Left lobe of liver (tissue), 2 donors: ENCODE measurements around the gene CALCOCO2. TPM values are rescaled to one million over a fixed set of nuclear protein-coding genes. Genes with fewer than 3 reads are reported as not detected.
"Not testable (repeated sequence)": the region's sequence is repeated elsewhere in the genome, so short reads cannot be mapped to it uniquely, and the experiment has no call there.

Source experiments
- ATAC-seq: fragments of 200-7000 bp; cut with Tn5 transposase; one replicate; pipeline ENCODE4 v1.9.1; 2020; ENCODE audit warnings: mild to moderate bottlenecking, moderate library complexity
- DNase-seq: peaks from one replicate; pipeline ENCODE4 v3.0.0-alpha.2; 2020; ENCODE audit warnings: low spot score
- total RNA-seq: library from RNA; stranded (reverse); gene quantifications from one replicate; pipeline ENCODE4 v1.2.1, GENCODE V29; 2021
- donor health status: DM: no; HTN: no; CAD: no; lungs with moderate emphysema.
- donor health status: DM: no; HTN: yes; CAD: no.

The CALCOCO2 gene
- total RNA-seq, 1 donor from 2014 or later, result 66.8 TPM

GRCh38 chr17:48871551-48872351 is 40.9 kb downstream of the CALCOCO2 start:
- peak; percentile 87 for DNase-seq
- ATAC-seq, result peak; percentile 97

DNA sequence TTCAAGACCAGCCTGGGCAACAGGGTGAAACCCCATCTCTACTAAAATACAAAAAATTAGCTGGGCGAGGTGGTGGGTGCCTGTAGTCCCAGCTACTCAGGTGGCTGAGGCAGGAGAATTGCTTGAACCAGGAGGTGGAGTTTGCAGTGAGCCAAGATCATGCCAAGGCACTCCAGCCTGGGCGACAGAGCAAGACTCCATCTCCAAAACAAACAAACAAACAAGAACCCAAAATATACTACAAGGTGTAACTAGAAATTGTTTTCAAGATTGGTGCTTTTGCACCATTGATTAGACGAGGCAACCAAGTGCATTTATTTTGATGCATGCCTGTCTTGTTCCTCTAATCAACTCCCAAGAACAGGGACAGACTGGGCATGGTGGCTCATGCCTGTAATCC is 41.6 kb downstream of the CALCOCO2 start:
- not testable (repeated sequence) for ATAC-seq, DNase-seq

GRCh38 chr17:48873209-48873608 is 42.4 kb downstream of the CALCOCO2 start:
- DNase-seq, result no peak
- no peak for ATAC-seq

GRCh38 chr17:48873696-48874443 is 43.0 kb downstream of the CALCOCO2 start:
- DNase-seq (no peak), ATAC-seq (no peak)

- DNase-seq (peak; percentile 52), ATAC-seq (peak; percentile 97)
These were observed 48.4 kb downstream of the CALCOCO2 start for GRCh38 chr17:48878920-48879898.

GRCh38 chr17:48882272-48882671 is 51.4 kb downstream of the CALCOCO2 start:
- no peak for DNase-seq

DNA sequence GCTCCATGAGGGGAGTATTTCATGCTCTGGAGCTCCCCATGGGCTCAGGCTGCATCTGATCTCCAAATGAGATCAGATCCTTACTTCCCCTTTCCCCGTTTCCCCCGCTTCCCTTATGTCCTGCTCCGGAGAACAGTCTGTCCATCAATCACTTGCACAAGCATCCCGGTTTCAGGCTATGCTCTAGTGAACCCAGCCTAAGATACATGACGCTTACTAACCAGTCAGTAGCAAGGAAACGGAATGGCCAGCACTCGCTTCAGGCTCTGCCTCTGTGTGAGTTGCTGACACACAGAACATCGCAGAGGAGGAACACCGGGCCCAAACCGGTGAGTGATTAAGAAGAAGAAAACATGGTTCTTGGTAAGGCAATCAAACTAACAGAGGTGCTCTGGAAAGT is 52.3 kb downstream of the CALCOCO2 start:
- DNase-seq, result no peak
- ATAC-seq, result no peak

More at GRCh38 chr17:48882272-48882671, 51.4 kb downstream of the CALCOCO2 start:
- no peak for ATAC-seq

DNA sequence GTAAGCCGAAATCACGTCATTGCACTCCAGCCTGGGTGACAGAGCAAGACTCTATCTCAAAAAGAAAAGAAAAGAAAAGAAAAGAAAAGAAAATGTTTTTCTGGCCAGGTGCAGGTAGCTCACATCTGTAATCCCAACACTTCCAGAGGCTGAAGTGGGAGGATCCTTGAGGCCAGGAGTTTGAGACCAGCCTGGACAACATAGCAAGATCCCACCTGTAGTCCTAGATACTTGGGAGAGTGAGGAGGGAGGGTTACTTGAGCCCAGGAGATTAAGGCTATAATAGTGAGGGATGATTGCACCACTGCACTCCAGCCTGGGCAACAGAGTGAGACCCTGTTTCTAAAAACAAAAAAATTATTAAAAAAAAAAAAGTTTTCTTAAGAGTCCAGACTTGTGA is 59.3 kb downstream of the CALCOCO2 start:
- no peak for ATAC-seq
- DNase-seq, result no peak

DNA sequence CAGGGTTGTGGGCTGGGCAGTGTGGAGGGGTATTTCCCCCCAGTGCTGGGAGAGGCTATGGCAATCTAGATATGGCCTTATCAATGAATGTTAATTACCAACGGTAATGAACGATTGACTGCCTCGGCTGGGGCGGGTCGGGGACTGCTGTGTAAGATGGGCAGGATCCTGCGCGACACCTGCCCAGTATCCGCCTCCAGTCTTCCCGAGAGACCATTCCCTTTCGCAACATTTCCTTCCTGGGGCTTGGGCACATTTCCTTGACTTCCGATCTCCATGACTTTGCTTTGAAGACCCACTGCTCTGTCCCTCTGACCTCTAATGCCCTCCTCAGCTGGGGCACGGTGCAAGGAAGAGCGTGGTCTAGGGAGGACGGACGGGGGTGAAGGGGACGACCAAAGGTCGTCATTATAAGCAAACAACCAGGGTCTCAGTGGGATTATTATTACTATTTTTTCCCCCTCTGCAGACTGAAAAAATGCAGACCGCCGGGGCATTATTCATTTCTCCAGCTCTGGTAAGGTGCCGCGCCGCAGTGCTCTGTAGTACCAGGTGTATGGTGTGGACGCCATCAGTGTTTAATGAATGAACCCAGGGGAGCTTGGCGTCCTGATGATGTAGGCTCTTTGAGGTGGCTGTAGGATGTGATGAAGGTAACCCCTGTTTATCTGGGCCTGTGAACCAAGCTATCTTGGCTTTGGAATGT is 62.3 kb downstream of the CALCOCO2 start:
- ATAC-seq, result no peak
- no peak for DNase-seq

GRCh38 chr17:48893646-48894508 is 63.0 kb downstream of the CALCOCO2 start:
- no peak for DNase-seq
- no peak for ATAC-seq

DNA sequence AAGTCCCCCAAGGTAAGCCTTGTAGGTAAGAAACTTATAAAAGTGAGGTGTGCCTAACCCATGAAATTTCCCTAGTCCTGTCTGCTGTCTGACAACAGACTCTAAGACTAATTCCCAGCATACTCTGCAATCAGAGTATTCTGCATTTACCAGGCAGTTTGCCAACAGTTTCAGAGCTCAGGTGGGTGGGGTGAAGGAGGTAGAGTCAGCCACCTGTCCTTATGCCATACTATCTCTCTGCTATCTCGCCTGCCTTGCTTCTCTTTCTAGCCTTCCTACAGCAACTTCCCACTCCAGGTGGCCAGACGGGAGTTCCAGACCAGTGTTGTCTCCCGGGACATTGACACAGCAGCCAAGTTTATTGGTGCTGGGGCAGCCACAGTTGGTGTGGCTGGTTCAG is 64.1 kb downstream of the CALCOCO2 start:
- DNase-seq, result no peak
- no peak for ATAC-seq

- ATAC-seq (no peak), DNase-seq (no peak)
These were observed 70.4 kb downstream of the CALCOCO2 start for GRCh38 chr17:48901241-48901640.

DNA sequence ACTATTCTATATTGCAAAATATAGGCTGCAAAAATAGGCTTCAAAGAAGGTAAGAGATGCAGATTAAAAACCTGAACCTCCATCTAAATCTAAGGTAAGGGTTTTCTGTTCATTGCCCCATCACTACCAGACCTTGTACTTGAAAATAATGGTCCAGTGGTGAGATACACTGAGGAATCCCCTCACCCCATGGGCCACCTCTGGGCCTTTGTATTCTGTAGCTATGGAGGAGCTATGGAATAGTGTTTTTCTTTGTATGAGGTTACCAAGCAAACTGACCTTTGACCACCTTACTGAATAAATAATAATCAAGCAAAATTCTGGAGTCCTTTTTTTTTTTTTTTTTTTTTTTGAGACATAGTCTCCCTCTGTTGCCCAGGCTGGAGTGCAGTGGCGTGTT is 72.6 kb downstream of the CALCOCO2 start:
- no peak for DNase-seq
- no peak for ATAC-seq

GRCh38 chr17:48904428-48904827 is 73.6 kb downstream of the CALCOCO2 start:
- no peak for DNase-seq
- ATAC-seq, result no peak

GRCh38 chr17:48905987-48906515 is 75.2 kb downstream of the CALCOCO2 start:
- ATAC-seq, result no peak

DNA sequence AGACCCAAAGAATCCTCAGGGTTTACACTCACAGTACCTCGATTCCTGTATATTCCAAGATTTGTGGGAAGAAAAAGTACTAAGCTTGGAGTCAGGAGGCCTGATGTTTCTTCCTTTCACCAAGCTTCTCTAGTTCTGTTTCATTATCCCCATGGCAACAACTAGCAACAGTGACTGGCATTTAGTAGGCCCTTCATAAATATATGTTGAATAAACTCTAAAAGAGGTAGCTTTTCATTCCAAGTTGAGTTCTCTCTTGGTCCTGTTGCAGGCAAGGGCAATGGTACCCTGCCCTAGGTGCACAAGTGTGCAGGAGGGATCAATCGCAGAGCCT is 76.8 kb downstream of the CALCOCO2 start:
- DNase-seq, result no peak
- no peak for ATAC-seq

More at GRCh38 chr17:48905987-48906515, 75.2 kb downstream of the CALCOCO2 start:
- no peak for DNase-seq

DNA sequence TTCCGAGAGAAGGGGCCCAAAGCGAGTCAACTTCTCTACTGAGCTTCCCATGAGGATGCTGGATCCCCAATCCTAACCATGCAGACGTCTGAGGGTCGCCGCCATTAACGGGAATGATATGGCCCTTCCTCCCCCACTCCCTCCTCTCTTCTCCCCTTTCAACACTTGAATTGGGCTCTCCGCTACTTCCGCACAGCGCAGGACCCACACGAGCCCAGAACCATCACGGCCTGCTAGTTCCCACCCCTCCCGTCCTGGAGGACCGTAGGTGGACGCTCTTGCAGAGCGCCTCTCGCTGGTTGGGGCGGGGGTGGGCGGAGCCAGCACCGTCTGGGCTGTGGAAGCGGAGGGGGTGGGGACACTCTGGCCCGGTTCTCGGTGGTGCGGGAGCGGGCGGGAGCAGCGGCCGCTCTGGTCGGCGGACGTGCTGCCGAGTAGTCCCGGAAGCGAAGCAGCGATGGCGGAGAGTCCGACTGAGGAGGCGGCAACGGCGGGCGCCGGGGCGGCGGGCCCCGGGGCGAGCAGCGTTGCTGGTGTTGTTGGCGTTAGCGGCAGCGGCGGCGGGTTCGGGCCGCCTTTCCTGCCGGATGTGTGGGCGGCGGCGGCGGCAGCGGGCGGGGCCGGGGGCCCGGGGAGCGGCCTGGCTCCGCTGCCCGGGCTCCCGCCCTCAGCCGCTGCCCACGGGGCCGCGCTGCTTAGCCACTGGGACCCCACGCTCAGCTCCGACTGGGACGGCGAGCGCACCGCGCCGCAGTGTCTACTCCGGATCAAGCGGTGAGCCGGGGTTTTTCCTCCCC is 77.4 kb downstream of the CALCOCO2 start, which contains the start of gene UBE2Z:
Gene UBE2Z (plus strand): TSS at position 361 of the 797 bp plus-strand sequence. CDS start 97 bp downstream, at position 458.
- peak; percentile 92 for DNase-seq
- ATAC-seq, result peak; percentile 98

- ATAC-seq (peak; percentile 19), DNase-seq (peak; percentile 56)
These were observed 78.1 kb downstream of the CALCOCO2 start for GRCh38 chr17:48908853-48909394.
